ENCODE data around the gene MLYCD. TPM values are rescaled to one million over a fixed set of nuclear protein-coding genes. Genes with fewer than 3 reads are reported as not detected.
A peak's percentile ranks its signal among the peaks of the same experiment; 100 is the strongest.

The MLYCD gene
- total and polyA plus RNA-seq, 4 donors = 4.1 to 7.7 (median 4.8) TPM

DNA sequence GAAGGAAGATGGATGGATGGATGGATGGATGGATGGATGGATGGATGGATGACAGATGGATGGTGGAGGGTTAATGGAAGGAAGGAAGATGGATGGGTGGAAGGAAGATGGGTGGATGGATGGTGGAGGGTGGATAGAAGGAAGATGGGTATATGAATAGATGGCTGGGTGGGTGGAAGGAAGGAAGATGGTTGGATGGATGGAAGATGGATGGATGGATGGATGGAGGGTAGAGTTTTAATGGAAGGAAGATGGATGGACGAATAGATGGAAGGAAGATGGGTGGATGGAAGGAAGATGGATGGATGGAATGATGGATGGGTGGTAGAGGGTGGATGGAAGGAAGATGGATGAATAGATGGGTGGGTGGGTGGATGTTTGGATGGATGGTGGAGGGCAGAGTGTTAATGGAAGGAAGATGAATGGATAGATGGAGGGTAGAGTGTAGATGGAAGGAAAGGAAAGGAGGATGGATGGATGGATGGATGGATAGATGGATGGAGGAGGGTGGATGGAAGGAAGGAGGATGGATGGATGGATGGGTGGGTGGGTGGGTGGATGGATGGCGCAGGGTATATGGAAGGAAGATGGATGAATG is 22.1 kb downstream of the MLYCD start:
- peaks cover 85% of the 10 kb centered on the region for H3K36me3 ChIP-seq (ENCODE audit: control insufficient read depth, insufficient read depth, low read length)
- no peaks in the 10 kb centered on the region for H3K27me3 ChIP-seq (ENCODE audit: control insufficient read depth, insufficient read depth, low read length)
- H3K27ac ChIP-seq (ENCODE audit: low read depth, low read length) = no peak overlapping the region
- DNase-seq (ENCODE audit: low read depth in 4 of 6, low spot score in 6 of 6) = no peak
- 87% methylated on average over 1 of the region's 2 CpGs for WGBS (ENCODE audit: insufficient coverage)
- H3K4me1 ChIP-seq (ENCODE audit: control insufficient read depth, insufficient read depth, low read length) = no peaks in the 10 kb centered on the region
- H3K4me3 ChIP-seq (ENCODE audit: low read depth, low read length) = no peak overlapping the region
- H3K9me3 ChIP-seq (ENCODE audit: control insufficient read depth, insufficient read depth, low read length) = no peaks in the 10 kb centered on the region

DNA sequence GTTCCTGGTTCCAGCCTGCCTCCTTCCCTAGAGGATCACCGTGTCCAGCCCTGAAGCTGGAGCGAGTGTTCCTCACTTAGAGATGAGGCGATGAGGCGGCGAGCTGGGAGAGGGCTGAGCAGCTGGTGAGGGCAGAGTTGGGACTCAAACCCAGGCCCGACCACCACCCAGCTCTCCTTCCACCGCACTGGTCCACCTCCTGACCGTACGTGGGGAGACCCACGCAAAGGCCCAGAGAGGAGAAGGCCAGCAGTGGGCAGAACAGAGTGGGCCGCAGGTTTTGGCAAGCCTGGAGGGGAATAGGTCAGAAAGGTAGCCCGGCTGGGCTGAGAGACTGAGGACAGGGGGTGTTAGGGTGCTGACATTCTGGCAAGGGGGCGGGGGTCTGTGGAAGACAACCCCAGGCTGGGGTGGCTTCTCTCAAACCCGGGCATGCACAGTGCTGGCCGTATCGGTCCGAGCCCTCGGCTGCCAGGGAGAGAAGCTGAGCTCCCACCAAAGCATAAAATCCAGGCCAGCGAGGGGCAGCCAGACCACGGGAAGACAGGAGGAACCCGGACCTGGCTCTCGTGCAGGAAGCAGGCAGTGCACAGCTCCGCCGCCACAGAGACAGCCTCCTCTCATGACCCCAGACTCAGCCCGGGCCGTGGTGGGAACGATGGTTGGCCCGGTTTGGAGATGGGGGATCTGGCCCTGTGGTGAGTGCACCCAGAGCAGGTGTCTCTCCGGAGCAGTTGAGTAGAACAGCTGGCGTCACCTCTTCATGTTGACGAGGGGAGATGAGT is 24.9 kb downstream of the MLYCD start:
- H3K27me3 ChIP-seq (ENCODE audit: control insufficient read depth, insufficient read depth, low read length) = no peaks in the 10 kb centered on the region
- H3K4me3 ChIP-seq (ENCODE audit: low read depth, low read length) = no peak overlapping the region
- H3K9me3 ChIP-seq (ENCODE audit: control insufficient read depth, insufficient read depth, low read length) = no peaks in the 10 kb centered on the region
- peaks cover 10% of the 10 kb centered on the region for H3K4me1 ChIP-seq (ENCODE audit: control insufficient read depth, insufficient read depth, low read length)
- peaks cover 66% of the 10 kb centered on the region for H3K36me3 ChIP-seq (ENCODE audit: control insufficient read depth, insufficient read depth, low read length)
- no peak overlapping the region for H3K27ac ChIP-seq (ENCODE audit: low read depth, low read length)
- WGBS (ENCODE audit: insufficient coverage) = 88% methylated on average over 24 of the region's 31 CpGs
- DNase-seq (ENCODE audit: low read depth in 4 of 6, low spot score in 6 of 6) = no peak

DNA sequence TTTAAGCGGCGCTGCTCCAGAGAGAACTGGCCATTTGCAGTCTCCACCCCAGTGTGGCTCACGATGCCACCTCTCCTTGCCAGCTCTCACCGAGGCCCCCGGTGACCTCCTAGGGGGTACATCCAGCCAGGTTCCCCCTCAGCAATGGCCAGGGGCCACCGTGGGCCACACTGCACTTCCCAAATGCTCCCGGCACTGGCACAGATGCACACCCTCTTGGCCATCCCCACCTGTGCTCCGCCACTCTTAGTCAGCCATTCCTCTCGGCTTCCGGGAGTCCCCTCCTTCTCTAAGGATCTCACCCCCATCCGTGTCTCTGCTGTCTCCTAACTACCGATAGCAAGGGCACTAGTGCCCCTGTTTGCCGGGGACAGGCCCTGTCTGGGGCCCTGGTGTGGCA is 25.8 kb downstream of the MLYCD start:
- peaks cover 58% of the 10 kb centered on the region for H3K36me3 ChIP-seq (ENCODE audit: control insufficient read depth, insufficient read depth, low read length)
- DNase-seq (ENCODE audit: low read depth in 4 of 6, low spot score in 6 of 6) = no peak
- 75% methylated on average over 12 of the region's 13 CpGs for WGBS (ENCODE audit: insufficient coverage)

DNA sequence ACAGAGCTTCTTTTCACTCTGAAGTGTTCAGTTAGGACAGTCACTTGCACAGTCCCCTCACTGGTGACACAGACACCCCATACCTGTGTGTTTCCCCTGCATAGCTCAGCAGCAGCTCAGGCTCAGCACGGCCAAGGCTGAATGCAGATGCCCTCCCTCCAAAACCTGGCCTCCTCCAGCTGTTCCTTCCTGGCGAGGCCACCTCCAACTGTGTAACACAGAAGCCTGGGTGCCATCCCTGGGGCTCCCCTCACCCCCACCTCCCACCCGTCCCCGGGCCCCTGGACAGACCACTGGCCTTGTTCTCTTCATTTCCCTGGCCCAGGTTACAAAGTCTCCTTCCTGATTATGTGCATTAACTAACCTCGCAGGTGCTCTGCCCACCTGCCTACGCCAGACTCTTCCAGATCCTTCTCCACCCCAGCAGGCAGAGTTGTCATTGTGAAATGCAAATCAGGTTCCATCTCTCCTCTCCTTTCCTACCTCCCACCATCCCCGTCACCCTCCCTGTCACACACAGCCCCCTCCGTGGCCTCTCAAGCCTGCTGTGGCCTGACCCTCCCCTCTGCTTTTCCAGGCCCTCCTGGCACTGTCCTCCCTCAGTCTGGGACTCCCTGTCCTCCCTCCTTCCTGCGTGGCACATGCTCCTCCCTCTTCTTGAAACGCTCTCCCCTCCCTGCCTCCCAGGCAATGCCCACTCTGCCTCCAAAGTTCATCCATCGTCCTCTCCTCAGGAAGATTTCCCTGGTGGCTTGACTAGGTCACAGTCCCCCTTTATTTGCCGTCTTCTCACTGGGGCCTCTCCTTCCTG is 26.4 kb downstream of the MLYCD start:
- WGBS (ENCODE audit: insufficient coverage) = 78% methylated on average over 12 of the region's 12 CpGs
- no peaks in the 10 kb centered on the region for H3K27me3 ChIP-seq (ENCODE audit: control insufficient read depth, insufficient read depth, low read length)
- H3K4me3 ChIP-seq (ENCODE audit: low read depth, low read length) = no peak overlapping the region
- DNase-seq (ENCODE audit: low read depth in 4 of 6, low spot score in 6 of 6) = no peak
- H3K4me1 ChIP-seq (ENCODE audit: control insufficient read depth, insufficient read depth, low read length) = peaks cover 10% of the 10 kb centered on the region
- H3K9me3 ChIP-seq (ENCODE audit: control insufficient read depth, insufficient read depth, low read length) = no peaks in the 10 kb centered on the region
- no peak overlapping the region for H3K27ac ChIP-seq (ENCODE audit: low read depth, low read length)
- peaks cover 58% of the 10 kb centered on the region for H3K36me3 ChIP-seq (ENCODE audit: control insufficient read depth, insufficient read depth, low read length)

More for the DNA sequence above, 25.8 kb downstream of the MLYCD start:
- Histone ChIP-seq H3K9me3 (ENCODE audit: control insufficient read depth, insufficient read depth, low read length) (no peaks in the 10 kb centered on the region), H3K4me3 (ENCODE audit: low read depth, low read length) (no peak overlapping the region), H3K4me1 (ENCODE audit: control insufficient read depth, insufficient read depth, low read length) (peaks cover 10% of the 10 kb centered on the region), H3K27ac (ENCODE audit: low read depth, low read length) (no peak overlapping the region), H3K27me3 (ENCODE audit: control insufficient read depth, insufficient read depth, low read length) (no peaks in the 10 kb centered on the region)

DNA sequence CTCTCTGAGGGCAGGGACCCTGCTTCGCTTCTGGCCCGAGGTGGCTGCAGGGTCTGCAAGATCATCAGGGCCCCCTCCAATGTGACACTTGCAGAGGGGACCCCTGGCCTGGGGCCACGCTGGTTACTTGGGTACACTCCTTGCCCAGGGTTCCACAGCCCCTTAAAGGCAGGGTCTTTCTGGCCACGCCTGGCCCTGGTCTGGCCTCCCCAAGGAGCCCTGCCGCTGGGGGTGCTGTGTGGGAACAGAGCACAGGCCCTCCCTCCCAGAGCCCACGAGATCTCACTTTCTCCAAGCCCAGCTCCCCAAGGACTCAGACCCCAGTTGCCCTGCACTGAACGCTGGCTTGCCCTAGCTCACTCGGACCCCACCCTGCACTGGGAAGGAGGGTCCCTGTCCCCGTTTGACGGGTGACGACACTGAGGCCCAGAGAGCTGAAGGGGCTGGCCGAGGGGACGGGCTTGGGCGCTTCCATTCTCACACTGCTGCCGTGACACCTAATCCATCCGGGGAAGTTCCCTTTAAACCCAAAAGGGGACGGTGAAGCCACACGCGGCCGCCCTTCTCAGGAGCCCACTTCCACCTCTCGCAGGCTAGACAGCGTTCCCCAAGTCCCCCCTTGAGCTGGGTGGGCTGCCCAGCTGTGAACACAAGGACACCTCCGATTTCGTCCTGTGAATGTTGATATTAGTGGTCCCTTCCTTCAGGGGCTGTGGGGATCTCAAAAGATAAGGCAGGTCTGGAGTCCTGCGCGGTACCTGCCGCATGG is 27.2 kb downstream of the MLYCD start:
- DNase-seq (ENCODE audit: low read depth in 4 of 6, low spot score in 6 of 6) = no peak
- 56% methylated on average over 27 of the region's 27 CpGs for WGBS (ENCODE audit: insufficient coverage)
- H3K27me3 ChIP-seq (ENCODE audit: control insufficient read depth, insufficient read depth, low read length) = no peaks in the 10 kb centered on the region
- H3K9me3 ChIP-seq (ENCODE audit: control insufficient read depth, insufficient read depth, low read length) = no peaks in the 10 kb centered on the region
- H3K36me3 ChIP-seq (ENCODE audit: control insufficient read depth, insufficient read depth, low read length) = peaks cover 62% of the 10 kb centered on the region
- H3K4me1 ChIP-seq (ENCODE audit: control insufficient read depth, insufficient read depth, low read length) = peaks cover 10% of the 10 kb centered on the region
- H3K4me3 ChIP-seq (ENCODE audit: low read depth, low read length) = no peak overlapping the region
- H3K27ac ChIP-seq (ENCODE audit: low read depth, low read length) = no peak overlapping the region

DNA sequence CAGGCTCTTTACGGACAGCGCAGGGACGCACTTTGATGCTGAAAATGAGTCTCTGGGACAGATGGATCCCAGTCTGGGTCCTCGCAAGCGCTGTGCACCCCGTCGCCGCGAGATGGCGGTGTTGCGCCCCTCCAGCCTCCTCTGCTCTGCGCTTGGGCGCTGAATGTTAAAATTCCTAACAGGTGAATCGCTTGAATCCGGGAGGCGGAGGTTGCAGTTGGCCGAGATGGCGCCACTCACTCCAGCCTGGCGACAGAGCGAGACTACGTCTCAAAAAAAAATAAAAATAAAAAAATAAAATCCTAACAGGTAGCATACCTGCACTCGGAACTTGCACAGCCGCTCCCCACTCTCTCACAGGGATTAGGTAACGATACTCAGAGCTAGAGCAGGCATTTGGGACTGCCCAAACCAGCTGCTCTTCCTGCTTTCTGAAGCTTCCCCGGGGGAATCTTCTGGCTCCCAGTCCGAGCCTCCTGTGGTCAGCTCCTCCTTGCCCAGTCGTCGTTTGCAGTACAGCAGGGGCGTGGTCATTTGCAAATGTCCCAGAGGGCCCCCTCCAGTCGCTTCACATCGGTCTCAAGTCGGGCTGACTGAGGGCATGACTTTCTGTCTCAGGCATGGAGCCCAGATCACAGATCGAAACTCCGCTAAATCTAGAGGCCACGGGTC is 27.9 kb downstream of the MLYCD start:
- H3K9me3 ChIP-seq (ENCODE audit: control insufficient read depth, insufficient read depth, low read length) = no peaks in the 10 kb centered on the region
- peak; percentile 29 to 93 (median 49) for DNase-seq (ENCODE audit: low read depth in 4 of 6, low spot score in 6 of 6)
- H3K4me1 ChIP-seq (ENCODE audit: control insufficient read depth, insufficient read depth, low read length) = peaks cover 10% of the 10 kb centered on the region
- peaks cover 65% of the 10 kb centered on the region for H3K36me3 ChIP-seq (ENCODE audit: control insufficient read depth, insufficient read depth, low read length)
- no peak overlapping the region for H3K27ac ChIP-seq (ENCODE audit: low read depth, low read length)
- no peaks in the 10 kb centered on the region for H3K27me3 ChIP-seq (ENCODE audit: control insufficient read depth, insufficient read depth, low read length)
- H3K4me3 ChIP-seq (ENCODE audit: low read depth, low read length) = no peak overlapping the region
- WGBS (ENCODE audit: insufficient coverage) = 19% methylated on average over 25 of the region's 35 CpGs

DNA sequence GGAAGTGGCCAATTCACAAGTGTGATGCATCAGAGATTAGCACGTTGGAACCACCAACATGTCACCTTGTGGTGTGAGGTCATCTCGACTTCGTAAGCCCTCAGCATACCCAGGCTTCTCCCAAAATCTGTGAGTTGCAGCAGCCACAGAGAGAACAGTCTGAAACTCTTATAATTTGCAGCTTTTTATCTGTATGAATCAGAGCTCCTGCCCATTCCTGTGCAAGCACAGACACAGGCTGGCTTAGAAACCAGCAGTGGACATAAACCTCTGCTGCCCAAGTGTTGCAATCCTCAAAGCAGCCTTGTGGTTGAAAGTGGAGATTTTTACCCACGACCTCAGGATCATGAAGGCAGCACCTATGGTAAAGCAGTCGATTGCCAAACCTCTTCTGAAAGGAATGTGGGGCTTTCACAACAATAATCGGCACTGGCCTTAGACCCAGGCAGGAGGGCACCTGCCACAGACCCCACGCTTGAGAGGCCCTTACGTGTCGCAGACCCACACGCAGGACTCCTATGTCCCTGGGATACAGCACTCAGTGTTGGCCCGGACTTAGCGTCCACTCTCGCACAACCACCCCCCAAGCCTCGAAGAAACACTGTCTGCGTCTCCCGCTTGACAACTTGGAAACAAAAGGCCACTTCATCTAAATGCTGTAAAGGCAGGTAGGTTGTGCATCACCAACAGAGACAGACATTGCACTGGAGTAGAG is 29.6 kb downstream of the MLYCD start:
- Histone ChIP-seq H3K4me1 (ENCODE audit: control insufficient read depth, insufficient read depth, low read length) (peaks cover 10% of the 10 kb centered on the region), H3K36me3 (ENCODE audit: control insufficient read depth, insufficient read depth, low read length) (peaks cover 68% of the 10 kb centered on the region), H3K9me3 (ENCODE audit: control insufficient read depth, insufficient read depth, low read length) (no peaks in the 10 kb centered on the region), H3K27ac (ENCODE audit: low read depth, low read length) (no peak overlapping the region), H3K27me3 (ENCODE audit: control insufficient read depth, insufficient read depth, low read length) (no peaks in the 10 kb centered on the region), H3K4me3 (ENCODE audit: low read depth, low read length) (no peak overlapping the region)
- WGBS (ENCODE audit: insufficient coverage) = 94% methylated on average over 11 of the region's 16 CpGs
- DNase-seq (ENCODE audit: low read depth in 4 of 6, low spot score in 6 of 6) = no peak

DNA sequence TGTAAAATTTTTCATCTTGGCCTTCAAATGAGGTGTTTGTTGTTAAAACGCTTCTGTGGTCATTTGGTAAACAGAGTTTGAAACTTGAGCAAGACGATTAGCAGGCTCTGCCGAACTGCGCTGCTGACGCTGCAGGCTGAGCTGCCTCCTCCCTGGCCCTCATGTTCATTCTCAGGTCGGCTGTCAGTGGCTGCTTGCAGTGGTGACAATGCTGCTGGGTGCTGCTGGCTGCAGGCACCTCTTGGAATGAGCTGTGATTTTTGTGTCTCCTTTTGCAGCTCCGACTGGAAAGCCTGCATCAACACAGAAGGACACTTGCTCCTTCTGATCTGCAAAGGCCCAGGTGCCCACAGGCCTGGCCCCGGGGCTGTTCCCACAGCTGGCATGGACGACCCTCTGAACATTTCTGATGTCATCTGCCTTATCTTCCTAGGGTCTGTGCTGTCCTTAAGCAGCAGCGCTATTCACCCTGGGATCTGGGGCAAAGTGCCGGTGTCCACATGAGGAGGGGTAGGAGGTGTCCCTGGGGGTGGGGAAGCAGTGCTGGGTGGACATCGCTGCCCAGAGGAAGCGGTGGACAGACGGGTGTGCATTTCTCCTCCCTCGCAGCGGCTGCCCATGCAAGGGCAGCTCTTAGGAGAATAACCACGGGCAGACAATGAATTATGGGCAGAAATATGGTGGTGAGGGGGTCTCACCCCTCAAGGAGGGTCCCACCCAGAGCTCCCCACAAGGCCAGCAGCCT is 31.1 kb downstream of the MLYCD start:
- WGBS (ENCODE audit: insufficient coverage) = 87% methylated on average over 12 of the region's 17 CpGs

More for the DNA sequence above, 31.1 kb downstream of the MLYCD start:
- no peak overlapping the region for H3K27ac ChIP-seq (ENCODE audit: low read depth, low read length)
- H3K4me3 ChIP-seq (ENCODE audit: low read depth, low read length) = no peak overlapping the region
- peaks cover 60% of the 10 kb centered on the region for H3K36me3 ChIP-seq (ENCODE audit: control insufficient read depth, insufficient read depth, low read length)
- no peaks in the 10 kb centered on the region for H3K9me3 ChIP-seq (ENCODE audit: control insufficient read depth, insufficient read depth, low read length)
- H3K27me3 ChIP-seq (ENCODE audit: control insufficient read depth, insufficient read depth, low read length) = no peaks in the 10 kb centered on the region
- peaks cover 10% of the 10 kb centered on the region for H3K4me1 ChIP-seq (ENCODE audit: control insufficient read depth, insufficient read depth, low read length)
- DNase-seq (ENCODE audit: low read depth in 4 of 6, low spot score in 6 of 6) = no peak

All from spinal cord (tissue), 10 donors.